ENCODE measurements around the gene FCER2. TPM values are rescaled to one million over a fixed set of nuclear protein-coding genes. Genes with fewer than 3 reads are reported as not detected.
A peak's percentile ranks its signal among the peaks of the same experiment; 100 is the strongest.

The FCER2 gene
- total and polyA plus RNA-seq, 8 donors: 0.48 to 1.5 TPM; not detected in 6

DNA sequence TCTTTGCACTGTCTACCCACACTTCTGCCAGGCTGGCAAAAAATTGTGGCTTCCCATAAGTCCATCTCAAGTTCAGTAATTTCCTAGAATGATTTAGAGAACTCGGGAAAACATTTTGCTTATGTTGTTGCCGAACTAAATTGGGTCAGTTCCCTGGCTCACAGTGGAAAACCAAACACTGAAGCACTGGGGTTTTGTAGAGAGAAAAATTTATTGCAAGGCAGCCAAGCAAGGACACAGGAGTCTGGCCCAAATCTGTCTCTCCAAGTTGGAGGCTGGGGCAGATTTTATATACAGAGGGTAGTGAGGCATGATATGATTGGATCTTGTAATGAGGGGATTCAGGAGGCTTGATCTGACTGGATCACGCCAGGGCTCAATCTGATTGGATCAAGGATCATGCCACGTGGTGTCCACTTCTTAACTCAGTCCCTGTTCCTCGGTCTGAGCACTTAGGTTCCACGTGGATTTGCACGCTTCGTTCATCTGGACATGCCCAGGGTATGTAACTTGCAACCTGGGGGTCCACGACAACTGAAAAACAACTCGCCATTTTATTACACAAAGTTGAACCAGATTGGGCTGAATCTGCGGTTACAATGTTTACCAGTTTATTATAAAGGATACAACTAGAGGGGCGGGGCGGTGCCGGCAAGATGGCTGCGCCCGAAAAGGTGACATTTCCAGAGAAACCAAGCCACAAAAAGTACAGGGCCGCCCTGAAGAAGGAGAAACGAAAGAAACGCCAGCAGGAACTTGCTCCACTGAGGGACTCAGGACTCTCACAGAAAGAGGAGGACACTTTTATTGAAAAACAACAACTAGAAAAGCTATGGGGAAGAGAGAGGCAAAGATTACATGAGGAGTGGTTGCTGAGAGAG, 38.1 kb upstream of the FCER2 start:
- intact Hi-C loops (cut with DNase I; ENCODE audit: low total_unique reads): no loop called here
- WGBS, 5 donors: 73 to 80% (median 77%) methylated on average over 19 of the region's 19 CpGs
- peak overlapping the region in 1 of 5 donors; percentile 7 for H3K27ac ChIP-seq

DNA sequence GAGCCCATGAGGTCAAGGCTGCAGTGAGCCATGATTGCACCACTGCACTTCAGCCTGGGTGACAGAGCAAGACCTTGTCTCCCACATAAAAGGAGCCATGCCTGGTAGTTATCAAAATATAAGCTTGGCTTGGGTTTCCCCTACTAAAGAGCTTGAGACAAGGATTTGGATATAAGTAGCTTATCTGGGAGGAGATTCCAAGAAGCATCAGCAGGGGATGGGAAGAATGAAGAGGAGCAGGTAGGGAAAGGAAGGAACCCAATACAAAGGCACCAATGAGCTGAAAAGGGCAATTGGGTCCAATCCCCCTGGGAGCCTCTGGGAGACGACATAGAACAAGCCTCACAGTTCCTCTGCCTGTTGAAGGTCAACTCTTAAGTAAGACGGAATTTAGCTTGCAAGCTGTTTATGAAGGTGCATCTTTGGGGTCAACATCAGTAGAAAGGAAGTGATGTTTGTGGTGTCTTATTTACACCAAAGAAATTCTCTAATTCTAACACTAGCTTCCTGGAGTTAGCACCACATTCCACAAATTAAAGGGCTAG, 37.4 kb upstream of the FCER2 start:
- intact Hi-C loops (cut with DNase I; ENCODE audit: low total_unique reads): no loop called here
- TF ChIP-seq EP300 (IDR thresholded peaks at IDR 0.05) (no peak), POLR2A (IDR thresholded peaks at IDR 0.05) (no peak), POLR2AphosphoS5 (IDR thresholded peaks at IDR 0.05) (no peak)
- TF ChIP-seq, protein P1, sequence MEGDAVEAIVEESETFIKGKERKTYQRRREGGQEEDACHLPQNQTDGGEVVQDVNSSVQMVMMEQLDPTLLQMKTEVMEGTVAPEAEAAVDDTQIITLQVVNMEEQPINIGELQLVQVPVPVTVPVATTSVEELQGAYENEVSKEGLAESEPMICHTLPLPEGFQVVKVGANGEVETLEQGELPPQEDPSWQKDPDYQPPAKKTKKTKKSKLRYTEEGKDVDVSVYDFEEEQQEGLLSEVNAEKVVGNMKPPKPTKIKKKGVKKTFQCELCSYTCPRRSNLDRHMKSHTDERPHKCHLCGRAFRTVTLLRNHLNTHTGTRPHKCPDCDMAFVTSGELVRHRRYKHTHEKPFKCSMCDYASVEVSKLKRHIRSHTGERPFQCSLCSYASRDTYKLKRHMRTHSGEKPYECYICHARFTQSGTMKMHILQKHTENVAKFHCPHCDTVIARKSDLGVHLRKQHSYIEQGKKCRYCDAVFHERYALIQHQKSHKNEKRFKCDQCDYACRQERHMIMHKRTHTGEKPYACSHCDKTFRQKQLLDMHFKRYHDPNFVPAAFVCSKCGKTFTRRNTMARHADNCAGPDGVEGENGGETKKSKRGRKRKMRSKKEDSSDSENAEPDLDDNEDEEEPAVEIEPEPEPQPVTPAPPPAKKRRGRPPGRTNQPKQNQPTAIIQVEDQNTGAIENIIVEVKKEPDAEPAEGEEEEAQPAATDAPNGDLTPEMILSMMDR (IDR thresholded peaks at IDR 0.05): no peak
- no peaks in the 10 kb centered on the region for H3K4me1 ChIP-seq
- peaks cover 0 to 25% (median 0%) of the 10 kb centered on the region in 3 donors for H3K27me3 ChIP-seq
- no peak for DNase-seq
- no peaks in the 10 kb centered on the region for H3K9me3 ChIP-seq
- no peaks in the 10 kb centered on the region for H3K36me3 ChIP-seq
- 26 to 43% (median 37%) methylated on average over 2 of the region's 2 CpGs for WGBS, 5 donors
- peak overlapping the region in 1 of 5 donors; percentile 7 for H3K27ac ChIP-seq
- no peak overlapping the region for H3K4me3 ChIP-seq

More for the DNA sequence above, 38.1 kb upstream of the FCER2 start:
- TF ChIP-seq POLR2AphosphoS5 (IDR thresholded peaks at IDR 0.05): no peak
- TF ChIP-seq POLR2A (IDR thresholded peaks at IDR 0.05): no peak
- no peak for TF ChIP-seq EP300 (IDR thresholded peaks at IDR 0.05)
- TF ChIP-seq, protein P1 (IDR thresholded peaks at IDR 0.05): no peak
- Histone ChIP-seq H3K4me3 (no peak overlapping the region), H3K9me3 (no peaks in the 10 kb centered on the region), H3K27me3 (peaks cover 0 to 25% (median 0%) of the 10 kb centered on the region in 3 donors), H3K4me1 (no peaks in the 10 kb centered on the region), H3K36me3 (no peaks in the 10 kb centered on the region)
- DNase-seq: no peak

DNA sequence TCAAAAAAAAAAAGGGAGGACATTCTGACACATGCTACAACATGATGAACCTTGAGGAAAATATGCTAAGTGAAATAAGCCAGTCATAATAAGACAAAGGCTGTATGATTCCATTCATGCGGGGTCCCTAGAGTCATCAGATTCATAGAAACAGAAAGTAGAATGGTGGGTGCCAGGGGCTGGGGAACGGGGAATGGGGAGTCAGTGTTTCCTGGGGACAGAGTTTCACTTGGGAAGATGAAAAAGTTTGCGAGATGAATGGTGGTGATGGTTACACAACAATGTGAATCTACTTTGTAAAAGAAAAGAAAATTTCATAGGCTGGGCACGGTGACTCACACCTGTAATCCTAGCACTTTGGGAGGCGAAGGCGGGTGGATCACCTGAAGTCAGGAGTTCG, 36.1 kb upstream of the FCER2 start:
- H3K27ac ChIP-seq: no peak overlapping the region
- no peak for DNase-seq
- TF ChIP-seq POLR2AphosphoS5 (IDR thresholded peaks at IDR 0.05) (no peak), POLR2A (IDR thresholded peaks at IDR 0.05) (no peak), EP300 (IDR thresholded peaks at IDR 0.05) (no peak)
- TF ChIP-seq, protein P1 (IDR thresholded peaks at IDR 0.05): no peak
- no peaks in the 10 kb centered on the region for H3K9me3 ChIP-seq
- WGBS, 5 donors: 70 to 82% (median 78%) methylated on average over 7 of the region's 7 CpGs
- no peaks in the 10 kb centered on the region for H3K4me1 ChIP-seq
- intact Hi-C loops (cut with DNase I; ENCODE audit: low total_unique reads): no loop called here
- no peaks in the 10 kb centered on the region for H3K36me3 ChIP-seq
- peaks cover 0 to 27% (median 0%) of the 10 kb centered on the region in 3 donors for H3K27me3 ChIP-seq
- no peak overlapping the region for H3K4me3 ChIP-seq

DNA sequence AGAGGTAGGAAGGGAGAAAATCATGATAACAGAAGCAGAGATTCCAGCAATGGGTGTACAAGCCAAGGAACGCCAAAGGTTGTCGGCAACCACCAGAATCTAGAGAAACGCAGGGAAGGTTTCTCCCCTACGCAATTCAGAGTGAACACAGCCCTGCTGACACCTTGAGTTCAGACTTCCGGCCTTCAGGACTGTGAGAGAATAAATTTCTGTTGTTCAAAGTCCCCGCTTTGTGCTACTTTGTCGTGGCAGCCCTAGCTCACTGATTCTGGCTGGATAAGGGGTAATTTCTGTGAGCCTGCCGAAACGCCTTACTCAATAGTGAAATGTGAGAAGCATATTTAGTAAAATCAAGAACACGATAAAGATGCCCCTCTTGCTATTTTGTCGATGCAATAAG, 35.3 kb upstream of the FCER2 start:
- no peak for DNase-seq
- TF ChIP-seq POLR2AphosphoS5 (IDR thresholded peaks at IDR 0.05) (no peak), EP300 (IDR thresholded peaks at IDR 0.05) (no peak), POLR2A (IDR thresholded peaks at IDR 0.05) (no peak)
- TF ChIP-seq, protein P1 (IDR thresholded peaks at IDR 0.05): no peak
- Histone ChIP-seq H3K27me3 (peaks cover 0 to 35% (median 2%) of the 10 kb centered on the region in 3 donors), H3K4me1 (no peaks in the 10 kb centered on the region), H3K9me3 (no peaks in the 10 kb centered on the region), H3K36me3 (no peaks in the 10 kb centered on the region), H3K4me3 (no peak overlapping the region), H3K27ac (no peak overlapping the region)
- WGBS, 5 donors: 79 to 84% (median 83%) methylated on average over 11 of the region's 11 CpGs
- intact Hi-C loops (cut with DNase I; ENCODE audit: low total_unique reads): no loop called here
